ENCODE data around the gene SRBD1. TPM values are rescaled to one million over a fixed set of nuclear protein-coding genes. Genes with fewer than 3 reads are reported as not detected.

SRBD1 gene
- total RNA-seq, 4 donors from 2014 or later = 13.5 to 36.2 (median 26.8) TPM

DNA sequence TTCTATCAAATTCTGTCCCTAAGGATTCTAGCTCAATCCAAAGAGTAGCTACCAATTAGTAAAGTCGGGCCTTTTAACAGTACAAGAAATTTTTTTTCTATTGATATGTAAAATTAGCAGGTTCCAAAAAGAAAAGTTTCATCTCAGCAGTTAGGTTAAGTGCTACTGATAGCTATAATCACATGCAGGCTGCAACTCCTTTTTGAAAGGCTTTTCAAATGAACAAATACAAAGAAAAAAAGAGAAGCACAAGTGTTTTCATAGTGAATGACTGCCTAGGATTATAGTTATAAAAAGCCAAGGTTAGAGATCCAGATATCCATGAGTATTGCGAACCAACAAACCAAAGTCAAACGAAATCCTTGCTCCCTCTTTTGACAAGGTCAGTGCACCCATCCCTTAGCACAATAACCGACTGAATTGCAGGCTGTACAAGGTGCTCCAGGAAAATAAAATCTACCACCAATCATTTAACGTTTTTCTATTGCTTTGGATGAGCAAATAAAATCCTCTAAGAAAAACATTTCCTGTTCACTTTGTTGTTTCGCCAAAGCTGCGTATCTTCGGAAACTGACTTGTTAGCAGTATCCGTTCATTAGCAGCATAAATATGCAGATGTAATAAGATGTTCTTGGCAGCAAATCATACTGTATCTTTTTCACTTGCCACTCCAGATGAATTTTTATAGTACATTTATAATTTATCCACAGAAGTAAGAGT is 100.2 kb downstream of the SRBD1 start:
- TF ChIP-seq POLR2A (IDR thresholded peaks at IDR 0.05) = no peak
- TF ChIP-seq, protein P1, sequence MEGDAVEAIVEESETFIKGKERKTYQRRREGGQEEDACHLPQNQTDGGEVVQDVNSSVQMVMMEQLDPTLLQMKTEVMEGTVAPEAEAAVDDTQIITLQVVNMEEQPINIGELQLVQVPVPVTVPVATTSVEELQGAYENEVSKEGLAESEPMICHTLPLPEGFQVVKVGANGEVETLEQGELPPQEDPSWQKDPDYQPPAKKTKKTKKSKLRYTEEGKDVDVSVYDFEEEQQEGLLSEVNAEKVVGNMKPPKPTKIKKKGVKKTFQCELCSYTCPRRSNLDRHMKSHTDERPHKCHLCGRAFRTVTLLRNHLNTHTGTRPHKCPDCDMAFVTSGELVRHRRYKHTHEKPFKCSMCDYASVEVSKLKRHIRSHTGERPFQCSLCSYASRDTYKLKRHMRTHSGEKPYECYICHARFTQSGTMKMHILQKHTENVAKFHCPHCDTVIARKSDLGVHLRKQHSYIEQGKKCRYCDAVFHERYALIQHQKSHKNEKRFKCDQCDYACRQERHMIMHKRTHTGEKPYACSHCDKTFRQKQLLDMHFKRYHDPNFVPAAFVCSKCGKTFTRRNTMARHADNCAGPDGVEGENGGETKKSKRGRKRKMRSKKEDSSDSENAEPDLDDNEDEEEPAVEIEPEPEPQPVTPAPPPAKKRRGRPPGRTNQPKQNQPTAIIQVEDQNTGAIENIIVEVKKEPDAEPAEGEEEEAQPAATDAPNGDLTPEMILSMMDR (IDR thresholded peaks at IDR 0.05) = no peak
- no peak for TF ChIP-seq EP300 (IDR thresholded peaks at IDR 0.05; ENCODE audit: low read depth)
- no peak for TF ChIP-seq POLR2AphosphoS5 (IDR thresholded peaks at IDR 0.05)
- Histone ChIP-seq H3K4me3 (no peak overlapping the region), H3K36me3 (no peaks in the 10 kb centered on the region), H3K27ac (no peak overlapping the region), H3K9me3 (no peaks in the 10 kb centered on the region), H3K27me3 (no peaks in the 10 kb centered on the region), H3K4me1 (peaks cover 0 to 6% (median 0%) of the 10 kb centered on the region in 4 donors)
- intact Hi-C loops (cut with DNase I; ENCODE audit: low total_unique reads) (no loop called here), in situ Hi-C loops (cut with MboI; ENCODE audit: low pct_ligation_motif_present in 1 of 4, low pct_unique_long_range_greater_than_20kb in 1 of 4, low sequenced_read_pairs in 3 of 4) (no loop called here)
- DNase-seq = no peak
- 37 to 54% methylated on average over 9 of the region's 9 CpGs for WGBS, 2 donors (ENCODE audit: low coverage in 1 of 2)

DNA sequence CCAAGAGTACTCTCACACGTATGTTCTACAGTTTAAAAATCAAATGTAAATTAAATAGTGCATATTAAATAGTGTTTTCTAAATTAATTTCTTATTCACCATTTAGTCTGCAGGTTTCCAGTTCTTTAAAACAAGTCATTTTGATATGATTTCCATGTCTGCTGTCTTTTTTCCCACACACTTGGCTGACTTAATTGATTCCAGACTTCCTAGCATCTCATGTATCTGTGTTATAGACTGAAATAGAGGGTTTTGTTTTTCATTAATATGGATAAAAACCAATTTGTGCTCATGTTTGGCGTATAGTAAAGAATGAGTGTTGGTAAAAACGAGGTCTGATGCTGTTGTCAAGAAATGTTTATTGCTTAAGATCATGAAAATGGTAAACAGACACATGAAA is 104.3 kb downstream of the SRBD1 start:
- intact Hi-C loops (cut with DNase I; ENCODE audit: low total_unique reads) = no loop called here
- 89 to 90% methylated on average over 3 of the region's 3 CpGs for WGBS, 2 donors (ENCODE audit: low coverage in 1 of 2)
- in situ Hi-C loops (cut with MboI; ENCODE audit: low pct_ligation_motif_present in 1 of 4, low pct_unique_long_range_greater_than_20kb in 1 of 4, low sequenced_read_pairs in 3 of 4) = no loop called here
- Histone ChIP-seq H3K36me3 (no peaks in the 10 kb centered on the region), H3K9me3 (no peaks in the 10 kb centered on the region), H3K27ac (no peak overlapping the region), H3K27me3 (no peaks in the 10 kb centered on the region), H3K4me1 (peaks cover 0 to 6% (median 0%) of the 10 kb centered on the region in 4 donors), H3K4me3 (no peak overlapping the region)
- DNase-seq = no peak
- TF ChIP-seq, protein P1 (IDR thresholded peaks at IDR 0.05) = no peak
- TF ChIP-seq EP300 (IDR thresholded peaks at IDR 0.05; ENCODE audit: low read depth) = no peak
- TF ChIP-seq POLR2A (IDR thresholded peaks at IDR 0.05) = no peak
- TF ChIP-seq POLR2AphosphoS5 (IDR thresholded peaks at IDR 0.05) = no peak

DNA sequence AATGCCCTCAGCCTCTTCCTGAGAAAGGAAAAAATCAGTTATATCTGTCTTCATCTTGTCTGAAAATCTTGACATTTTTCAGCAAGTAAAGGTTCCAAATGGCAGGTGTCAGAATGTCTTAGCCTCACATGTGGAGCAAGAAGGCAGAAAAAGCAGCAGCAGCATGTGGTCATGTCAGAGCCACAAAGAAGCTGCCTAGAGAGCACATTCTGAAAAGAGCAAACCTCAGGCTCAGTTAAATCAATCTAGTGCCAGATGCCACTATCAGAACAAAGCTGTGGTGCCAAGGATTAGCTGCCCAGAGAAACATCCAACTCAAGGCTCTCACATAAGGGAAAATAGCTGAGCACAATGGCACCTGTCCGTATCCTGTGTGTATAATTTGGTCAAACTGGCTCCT is 105.9 kb downstream of the SRBD1 start:
- H3K4me1 ChIP-seq = no peaks in the 10 kb centered on the region
- H3K4me3 ChIP-seq = no peak overlapping the region
- DNase-seq = no peak
- in situ Hi-C loops (cut with MboI; ENCODE audit: low pct_ligation_motif_present in 1 of 4, low pct_unique_long_range_greater_than_20kb in 1 of 4, low sequenced_read_pairs in 3 of 4) = no loop called here
- no peaks in the 10 kb centered on the region for H3K9me3 ChIP-seq
- no peak overlapping the region for H3K27ac ChIP-seq
- H3K36me3 ChIP-seq = no peaks in the 10 kb centered on the region
- WGBS, 2 donors (ENCODE audit: low coverage in 1 of 2) = 96% methylated on average over 1 of the region's 1 CpG; no CpG with 5 or more reads in 1 of the 2 donors
- no peaks in the 10 kb centered on the region for H3K27me3 ChIP-seq
- intact Hi-C loops (cut with DNase I; ENCODE audit: low total_unique reads) = no loop called here
- TF ChIP-seq EP300 (IDR thresholded peaks at IDR 0.05; ENCODE audit: low read depth) (no peak), POLR2AphosphoS5 (IDR thresholded peaks at IDR 0.05) (no peak), POLR2A (IDR thresholded peaks at IDR 0.05) (no peak)
- TF ChIP-seq, protein P1 (IDR thresholded peaks at IDR 0.05) = no peak

- intact Hi-C loops (cut with DNase I; ENCODE audit: low total_unique reads) (no loop called here), in situ Hi-C loops (cut with MboI; ENCODE audit: low pct_ligation_motif_present in 1 of 4, low pct_unique_long_range_greater_than_20kb in 1 of 4, low sequenced_read_pairs in 3 of 4) (loop anchor here in 2 of 4 donors (10.0 kb wide), 1 partner anchor 514 kb away; no protein-coding TSS in a partner anchor)
- no peaks in the 10 kb centered on the region for H3K36me3 ChIP-seq
- no peaks in the 10 kb centered on the region for H3K4me1 ChIP-seq
- no peak overlapping the region for H3K27ac ChIP-seq
- TF ChIP-seq POLR2AphosphoS5 (IDR thresholded peaks at IDR 0.05) = no peak
- TF ChIP-seq POLR2A (IDR thresholded peaks at IDR 0.05) = no peak
- TF ChIP-seq EP300 (IDR thresholded peaks at IDR 0.05; ENCODE audit: low read depth) = no peak
- TF ChIP-seq, protein P1 (IDR thresholded peaks at IDR 0.05) = no peak
- DNase-seq = no peak
- H3K27me3 ChIP-seq = no peaks in the 10 kb centered on the region
- H3K9me3 ChIP-seq = no peaks in the 10 kb centered on the region
- no peak overlapping the region for H3K4me3 ChIP-seq
- WGBS, 2 donors (ENCODE audit: low coverage in 1 of 2) = 95 to 100% methylated on average over 1 of the region's 1 CpG
These were observed 112.2 kb downstream of the SRBD1 start for GRCh38 chr2:45498661-45499550.

All from transverse colon (tissue), 4 donors.